Measurements from ENCODE around the gene FAM120C.

FAM120C gene

DNA sequence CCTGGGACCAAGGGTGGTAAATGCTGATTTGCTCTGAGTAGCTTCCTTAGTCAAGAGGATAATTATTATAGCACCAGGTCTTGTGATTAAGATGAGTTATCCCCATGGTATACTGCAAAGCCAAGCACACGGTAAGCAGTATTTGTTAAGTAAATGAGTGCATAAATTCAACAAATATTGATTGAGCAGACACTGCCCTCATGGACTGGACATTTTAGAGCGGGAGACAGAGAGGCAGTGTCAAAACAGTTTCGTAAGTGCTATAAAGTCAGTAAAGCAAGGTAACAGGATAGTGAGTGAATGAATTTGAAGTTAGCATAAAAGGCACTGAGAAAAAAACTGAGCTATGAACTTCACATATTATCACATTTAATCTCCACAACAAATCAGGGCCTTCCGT, 152.7 kb downstream of the FAM120C start:
- no peak for DNase-seq (ENCODE audit: low spot score)

DNA sequence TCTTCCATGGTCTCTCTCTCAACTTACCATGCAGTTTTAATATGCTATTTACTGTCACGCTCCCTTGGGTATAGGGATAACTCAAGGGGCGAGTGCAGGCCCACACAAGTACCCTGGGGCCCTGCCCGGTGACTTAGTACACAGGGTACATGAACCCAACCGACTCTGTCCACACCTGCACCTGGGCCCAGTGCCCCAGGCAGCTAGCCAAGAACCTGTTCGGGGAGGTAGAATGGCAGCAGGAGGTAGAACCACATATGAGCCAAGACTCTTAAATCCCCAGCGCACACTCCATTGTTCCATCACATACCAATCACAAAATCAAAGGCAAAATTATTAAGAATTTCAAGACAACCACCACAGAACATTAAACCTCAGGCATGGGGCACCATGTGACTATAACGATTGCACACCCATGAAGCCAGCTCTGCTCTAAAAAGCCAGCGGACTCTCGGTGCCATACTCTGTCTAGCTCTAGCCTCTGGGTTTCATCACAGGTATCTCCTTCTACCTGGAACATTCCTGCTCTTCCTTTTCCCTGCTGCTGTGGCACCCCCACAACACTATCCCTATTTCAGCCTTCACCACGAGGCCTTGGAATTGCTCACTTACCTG, 153.4 kb downstream of the FAM120C start:
- DNase-seq (ENCODE audit: low spot score), result no peak

DNA sequence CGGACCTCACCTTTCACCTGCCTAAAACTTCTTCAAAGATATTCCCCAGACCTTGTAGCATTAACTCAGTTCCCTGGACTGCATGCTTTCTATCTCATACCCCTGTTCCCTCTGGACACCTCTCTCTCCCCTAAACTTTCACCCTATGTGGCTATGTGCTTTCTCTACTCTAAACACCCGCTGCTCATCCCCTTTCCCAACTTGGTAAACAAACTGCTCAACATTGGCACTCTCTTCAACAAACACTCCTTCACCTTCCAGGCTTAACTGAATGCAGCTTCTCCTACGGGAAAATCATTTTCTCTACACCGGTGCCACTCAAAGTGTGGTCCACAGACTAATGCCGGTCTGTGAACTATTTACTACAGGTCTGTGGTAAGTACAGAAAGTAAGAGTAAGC, 158.7 kb downstream of the FAM120C start:
- DNase-seq (ENCODE audit: low spot score), result no peak

Small RNA genes lying within 50 kb of the gene (small RNA-seq; reads per million reads assigned to genes)
- gene AL589872.1, result 0 reads per million in 2 experiments
